B cell (primary cell): ENCODE results near the gene SLC12A4. TPM values are rescaled to one million over a fixed set of nuclear protein-coding genes. Genes with fewer than 3 reads are reported as not detected.
A peak's percentile ranks its signal among the peaks of the same experiment; 100 is the strongest.
"Not testable (repeated sequence)": the region's sequence is repeated elsewhere in the genome, so short reads cannot be mapped to it uniquely, and the experiment has no call there.

Experiments used
- ATAC-seq: fragments of 200-7000 bp; cut with Tn5 transposase; one replicate; pipeline ENCODE4 v1.10.0; 2021; ENCODE audit warnings: low read depth, mild to moderate bottlenecking, moderate number of reproducible peaks, moderate library complexity
- CTCF ChIA-PET: fragments of 350-600 bp; sonication (Branson Sonifier 250); formaldehyde crosslinking; loops from one replicate; lab custom pipeline; 2021; ENCODE audit warnings: antibody characterized with exemption, inconsistent platforms; lab: Charles Lee
- POLR2A ChIA-PET: fragments of 350-600 bp; sonication (Branson Sonifier 250); formaldehyde crosslinking; loops from one replicate; lab custom pipeline; 2021; ENCODE audit warnings: antibody characterized with exemption; lab: Charles Lee
- DNase-seq: peaks from one replicate; pipeline ENCODE4 v3.0.0; 2013
- H2AFZ ChIP-seq: 2 replicates; pipeline ENCODE4 v1.6.1; 2012; ENCODE audit warnings: mild to moderate bottlenecking, low read depth, low read length; ENCODE audit not compliant: insufficient read depth, poor library complexity, severe bottlenecking
- H3K27ac ChIP-seq, 2 donors: 1 replicate in 1 of 2; 2 replicates in 1 of 2; pipeline ENCODE4 v1.5.1; 2012 to 2013; ENCODE audit warnings: low read length in 2 of 2, mild to moderate bottlenecking in 2 of 2, moderate library complexity in 1 of 2
- H3K27me3 ChIP-seq, 4 experiments: fragments of 200-600 bp in 1 of 4; sonication (generic) in 1 of 4; replicated peaks in 1 of 4; 1 replicate in 2 of 4; 2 replicates in 2 of 4; pipeline versions ENCODE4 v1.6.1 to v1.7.0; 2013 to 2016; ENCODE audit warnings: low read length in 3 of 4, mild to moderate bottlenecking in 2 of 4, mixed read lengths in 1 of 4, moderate library complexity in 1 of 4; ENCODE audit not compliant: insufficient read depth in 4 of 4, control insufficient read depth in 3 of 4; ENCODE audit errors: control extremely low read depth in 1 of 4
- H3K36me3 ChIP-seq, 2 experiments: replicated peaks in 1 of 2; 1 replicate in 1 of 2; 2 replicates in 1 of 2; pipeline versions ENCODE4 v1.6.1 to v1.7.1; 2013; ENCODE audit warnings: low read length in 1 of 2; ENCODE audit not compliant: insufficient read depth in 2 of 2, control insufficient read depth in 1 of 2; ENCODE audit errors: control extremely low read depth in 1 of 2, extremely low read depth in 1 of 2
- H3K4me1 ChIP-seq, 2 donors: fragments of 200-600 bp in 1 of 2; sonication (generic) in 1 of 2; 1 replicate in 1 of 2; 2 replicates in 1 of 2; pipeline versions ENCODE4 v1.5.1 to v1.6.1; 2013 to 2017; ENCODE audit warnings: low read length in 2 of 2; ENCODE audit not compliant: control insufficient read depth in 2 of 2, insufficient read depth in 2 of 2
- H3K4me2 ChIP-seq: replicated peaks from 2 replicates; pipeline ENCODE3; 2012; ENCODE audit warnings: mild to moderate bottlenecking, low read depth, low read length; ENCODE audit not compliant: poor library complexity, severe bottlenecking
- H3K4me3 ChIP-seq, 5 experiments: fragments of 200-600 bp in 1 of 5; sonication (generic) in 1 of 5; 1 replicate in 3 of 5; 2 replicates in 2 of 5; pipeline versions ENCODE4 v1.5.1 to v1.7.0; 2011 to 2016; ENCODE audit warnings: low read length in 4 of 5, mild to moderate bottlenecking in 4 of 5, low read depth in 2 of 5, control low read depth in 1 of 5, moderate library complexity in 1 of 5; ENCODE audit not compliant: insufficient read depth in 1 of 5; ENCODE audit errors: control extremely low read depth in 1 of 5, extremely low read depth in 1 of 5
- H3K79me2 ChIP-seq: fragments of 200-600 bp; sonication (generic); one replicate; pipeline ENCODE4 v1.6.0; 2016; ENCODE audit warnings: low read length; ENCODE audit not compliant: control insufficient read depth, insufficient read depth
- H3K9ac ChIP-seq: fragments of 200-600 bp; sonication (generic); 2 replicates; pipeline ENCODE4 v1.6.1; 2017; ENCODE audit warnings: mild to moderate bottlenecking, low read length, moderate library complexity
- H3K9me3 ChIP-seq, 3 donors: one replicate each; pipeline versions ENCODE4 v1.6.1 to v1.7.1; 2013; ENCODE audit warnings: low read length in 2 of 3; ENCODE audit not compliant: control insufficient read depth in 2 of 3, insufficient read depth in 1 of 3; ENCODE audit errors: control extremely low read depth in 1 of 3
- H4K20me1 ChIP-seq: 2 replicates; pipeline ENCODE4 v1.6.0; 2012; ENCODE audit warnings: mild to moderate bottlenecking, low read length; ENCODE audit not compliant: insufficient read depth, control insufficient read depth, poor library complexity, severe bottlenecking
- H3K27ac Mint-ChIP-seq: one replicate; pipeline ENCODE4 v1.8.0; 2021; ENCODE audit warnings: mixed read lengths
- H3K27me3 Mint-ChIP-seq: one replicate; pipeline ENCODE4 v1.8.0; 2021; ENCODE audit warnings: mixed read lengths
- H3K4me1 Mint-ChIP-seq: one replicate; pipeline ENCODE4 v1.8.0; 2021; ENCODE audit warnings: mixed read lengths
- H3K4me3 Mint-ChIP-seq: one replicate; pipeline ENCODE4 v1.8.0; 2021; ENCODE audit warnings: mixed read lengths
- H3K9me3 Mint-ChIP-seq: one replicate; pipeline ENCODE4 v1.8.0; 2022; ENCODE audit warnings: mixed read lengths; ENCODE audit not compliant: insufficient read depth
- EZH2 ChIP-seq: IDR thresholded peaks from 2 replicates; pipeline ENCODE4 v1.6.1; 2012; ENCODE audit warnings: borderline replicate concordance, low read depth, mild to moderate bottlenecking, moderate library complexity, low read length; ENCODE audit not compliant: insufficient read depth, poor library complexity, severe bottlenecking
- WGBS: methylation state at CpG from one replicate; pipeline ENCODE4 v1.1.5; 2013; ENCODE audit warnings: missing lambda C conversion rate; ENCODE audit not compliant: insufficient coverage; 5-methylcytosine and 5-hydroxymethylcytosine counted together
- intact Hi-C: fragments of 100-400 bp; cut with micrococcal nuclease; formaldehyde crosslinking; loops from one replicate; pipeline ENCODE4 v1.10.0; 2022
- polyA plus RNA-seq: library from polyadenylated mRNA; depleted of rRNA; stranded (reverse); fragments of >200 nt; gene quantifications from 2 replicates; pipeline ENCODE4 v1.2.3, GENCODE V29; 2012
- total RNA-seq, 2 donors: library from RNA; stranded (reverse); fragments of 120-200 nt in 1 of 2; gene quantifications; 1 replicate in 1 of 2; 2 replicates in 1 of 2; pipeline versions ENCODE4 v1.2.3 to v1.2.4, GENCODE V29; 2013 to 2022
- TF ChIP-seq, protein P1 (sequence below): fragments of 200-600 bp; IDR thresholded peaks from one replicate; pipeline ENCODE4 v1.8.0; 2022; ENCODE audit warnings: antibody characterized with exemption, mild to moderate bottlenecking

The SLC12A4 gene
- total and polyA plus RNA-seq, 2 donors (not counting 1 experiment from before 2014, with no cell fraction given) = 20.2 to 42.2 TPM

DNA sequence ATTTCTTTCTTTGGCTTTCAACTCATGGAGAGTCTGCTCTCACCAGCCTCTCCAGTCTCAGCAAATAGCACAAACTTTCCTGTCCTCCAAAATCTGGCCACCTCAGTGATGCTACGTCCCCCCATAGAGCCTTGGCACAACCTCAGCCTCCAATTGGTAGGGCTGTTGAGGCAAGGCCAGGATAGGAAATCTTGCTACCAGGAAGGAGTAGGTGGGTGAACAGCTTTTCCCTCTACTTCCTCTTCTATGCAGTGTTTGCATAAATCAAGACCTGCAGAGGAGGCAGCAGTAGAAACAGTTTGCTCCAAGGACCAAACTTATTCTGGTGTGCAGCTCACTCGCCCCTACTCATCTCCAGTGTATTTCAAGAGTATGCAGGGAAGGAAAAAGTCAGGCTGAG, 31.5 kb upstream of the SLC12A4 start:
- Histone ChIP-seq H3K9me3 (peaks cover 0 to 14% (median 0%) of the 10 kb centered on the region in 3 donors), H3K27ac (peak overlapping the region; percentile 73 to 76), H3K27me3 (no peaks in the 10 kb centered on the region), H3K4me2 (peak overlapping the region; percentile 70), H3K4me3 (peak overlapping the region in 4 of 5 experiments; percentile 21 to 85 (median 58)), H3K4me1 (peaks cover 57 to 72% of the 10 kb centered on the region in 2 donors), H3K36me3 (peaks cover 0 to 5% of the 10 kb centered on the region in 2 experiments), H3K79me2 (peaks cover 33% of the 10 kb centered on the region), H4K20me1 (no peaks in the 10 kb centered on the region), H2AFZ (peak overlapping the region; percentile 55), H3K9ac (peak overlapping the region; percentile 66)
- H3K4me1 Mint-ChIP-seq = peaks cover 66% of the 10 kb centered on the region
- peak overlapping the region; percentile 91 for H3K4me3 Mint-ChIP-seq
- DNase-seq = peak; percentile 60
- 0% methylated on average over 1 of the region's 2 CpGs for WGBS
- CTCF ChIA-PET = interaction anchor here (0.9 to 28.7 kb wide), 5 partner anchors 9 to 478 kb away, joined by 3 to 320 read pairs (median 4); partner anchors contain the start of genes DDX28 and DUS2
- no peaks in the 10 kb centered on the region for H3K27me3 Mint-ChIP-seq
- intact Hi-C loops = loop anchor here (2.0 kb wide), 1 partner anchor 289 kb away; no protein-coding TSS in a partner anchor
- TF ChIP-seq, protein P1, sequence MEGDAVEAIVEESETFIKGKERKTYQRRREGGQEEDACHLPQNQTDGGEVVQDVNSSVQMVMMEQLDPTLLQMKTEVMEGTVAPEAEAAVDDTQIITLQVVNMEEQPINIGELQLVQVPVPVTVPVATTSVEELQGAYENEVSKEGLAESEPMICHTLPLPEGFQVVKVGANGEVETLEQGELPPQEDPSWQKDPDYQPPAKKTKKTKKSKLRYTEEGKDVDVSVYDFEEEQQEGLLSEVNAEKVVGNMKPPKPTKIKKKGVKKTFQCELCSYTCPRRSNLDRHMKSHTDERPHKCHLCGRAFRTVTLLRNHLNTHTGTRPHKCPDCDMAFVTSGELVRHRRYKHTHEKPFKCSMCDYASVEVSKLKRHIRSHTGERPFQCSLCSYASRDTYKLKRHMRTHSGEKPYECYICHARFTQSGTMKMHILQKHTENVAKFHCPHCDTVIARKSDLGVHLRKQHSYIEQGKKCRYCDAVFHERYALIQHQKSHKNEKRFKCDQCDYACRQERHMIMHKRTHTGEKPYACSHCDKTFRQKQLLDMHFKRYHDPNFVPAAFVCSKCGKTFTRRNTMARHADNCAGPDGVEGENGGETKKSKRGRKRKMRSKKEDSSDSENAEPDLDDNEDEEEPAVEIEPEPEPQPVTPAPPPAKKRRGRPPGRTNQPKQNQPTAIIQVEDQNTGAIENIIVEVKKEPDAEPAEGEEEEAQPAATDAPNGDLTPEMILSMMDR = no peak
- TF ChIP-seq EZH2 = no peak
- H3K9me3 Mint-ChIP-seq = no peaks in the 10 kb centered on the region
- H3K27ac Mint-ChIP-seq = peak overlapping the region; percentile 94
- ATAC-seq = peak; percentile 19
- POLR2A ChIA-PET = interaction anchor here (0.7 to 3.5 kb wide), 6 partner anchors 13 to 92 kb away, joined by 3 to 27 read pairs (median 5); partner anchors contain the start of genes DDX28, DUS2 and PSMB10

DNA sequence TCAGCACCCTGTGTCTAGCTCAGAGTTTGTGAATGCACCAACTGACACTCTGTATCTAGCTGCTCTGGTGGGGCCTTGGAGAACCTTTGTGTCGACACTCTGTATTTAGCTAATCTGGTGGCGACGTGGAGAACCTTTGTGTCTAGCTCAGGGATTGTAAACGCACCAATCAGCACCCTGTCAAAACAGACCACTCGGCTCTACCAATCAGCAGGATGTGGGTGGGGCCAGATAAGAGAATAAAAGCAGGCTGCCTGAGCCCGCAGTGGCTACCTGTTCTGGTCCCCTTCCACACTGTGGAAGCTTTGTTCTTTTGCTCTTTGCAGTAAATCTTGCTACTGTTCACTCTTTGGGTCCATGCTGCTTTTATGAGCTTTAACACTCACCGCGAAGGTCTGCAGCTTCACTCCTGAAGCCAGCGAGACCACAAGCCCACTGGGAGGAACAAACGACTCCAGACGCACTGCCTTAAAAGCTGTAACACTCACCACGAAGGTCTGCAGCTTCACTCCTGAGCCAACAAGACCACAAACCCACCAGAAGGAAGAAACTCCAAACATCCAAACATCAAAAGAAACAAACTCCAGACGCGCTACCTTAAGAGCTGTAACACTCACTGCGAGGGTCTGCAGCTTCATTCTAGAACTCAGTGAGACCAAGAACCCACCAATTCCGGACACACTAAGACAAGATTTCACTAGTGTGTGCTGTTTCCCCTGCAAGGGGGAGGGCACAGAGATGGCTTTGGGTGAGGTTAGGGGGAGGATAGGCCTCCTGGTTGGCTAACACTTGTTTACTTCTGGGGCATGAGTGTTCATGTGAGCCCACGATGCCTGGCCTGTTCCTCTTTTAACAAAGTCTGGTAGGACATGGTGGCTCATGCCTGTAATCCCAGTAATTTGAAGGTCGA, 30.6 kb upstream of the SLC12A4 start, which contains the start of gene DPEP2:
Gene DPEP2 (minus strand): TSS at position 706 of the 910 bp plus-strand sequence. CDS start 6,272 bp downstream, outside the sequence.
- H3K4me1 ChIP-seq = peaks cover 58 to 76% of the 10 kb centered on the region in 2 donors
- H3K79me2 ChIP-seq = peaks cover 33% of the 10 kb centered on the region
- Mint-ChIP-seq H3K4me3 (peak within 1 kb of the TSS; percentile 91), H3K27ac (peak within 1 kb of the TSS; percentile 94), H3K4me1 (peaks cover 65% of the 10 kb centered on the region)
- peak; percentile 80 for DNase-seq
- not testable (repeated sequence) for H3K36me3 ChIP-seq, H3K27me3 ChIP-seq, H3K27me3 Mint-ChIP-seq, H3K9me3 Mint-ChIP-seq, H4K20me1 ChIP-seq
- peak within 1 kb of the TSS; percentile 66 for H3K9ac ChIP-seq
- peaks cover 0 to 14% (median 0%) of the 10 kb centered on the region in 3 donors for H3K9me3 ChIP-seq
- peak within 1 kb of the TSS; percentile 73 to 76 for H3K27ac ChIP-seq
- CTCF ChIA-PET = interaction anchor here (0.8 to 28.7 kb wide), 8 partner anchors 10 to 452 kb away, joined by 3 to 320 read pairs (median 4); partner anchors contain the start of genes DDX28 and DUS2
- peak within 1 kb of the TSS; percentile 55 for H2AFZ ChIP-seq
- POLR2A ChIA-PET = interaction anchor here (0.6 to 3.5 kb wide), 10 partner anchors 9 to 437 kb away, joined by 3 to 27 read pairs (median 4); partner anchors contain the start of genes CTCF, DDX28 and DUS2
- peak within 1 kb of the TSS; percentile 70 for H3K4me2 ChIP-seq
- peak within 1 kb of the TSS; percentile 48 to 86 (median 64) for H3K4me3 ChIP-seq
- WGBS = 13% methylated on average over 8 of the region's 18 CpGs
- intact Hi-C loops = loop anchor here (2.0 kb wide), 1 partner anchor 290 kb away; no protein-coding TSS in a partner anchor
- ATAC-seq = peak; percentile 91
